OCI-LY7 (cell line): ENCODE data around the gene ESYT2. TPM values are rescaled to one million over a fixed set of nuclear protein-coding genes. Genes with fewer than 3 reads are reported as not detected.

ENCODE experiments used
- BruUV-seq: library from RNA; stranded (reverse); fragments of 400-500 nt; replicated peaks from 2 replicates; lab custom pipeline; 2021; lab: Mats Ljungman, UMichigan
- CTCF ChIA-PET: fragments of 300-600 bp; sonication (Branson Sonifier 250); formaldehyde crosslinking; loops from one replicate; lab custom pipeline; 2022; ENCODE audit warnings: antibody characterized with exemption; ENCODE audit not compliant: unreplicated experiment; lab: Charles Lee
- POLR2A ChIA-PET: fragments of 300-600 bp; sonication (Branson Sonifier 250); formaldehyde crosslinking; loops from one replicate; lab custom pipeline; 2022; ENCODE audit warnings: antibody characterized with exemption; lab: Charles Lee
- DNase-seq: peaks from one replicate; pipeline ENCODE4 v3.0.0-alpha.2; 2015; ENCODE audit warnings: low spot score
- H2AFZ ChIP-seq: fragments of 200-600 bp; sonication (generic), shearing (Covaris generic); 2 replicates; pipeline ENCODE4 v1.6.1; 2014; ENCODE audit warnings: mild to moderate bottlenecking, antibody characterized with exemption, low read length, moderate library complexity
- H3K27ac ChIP-seq: fragments of 200-600 bp; sonication (generic); 2 replicates; pipeline ENCODE4 v1.5.1; 2014; ENCODE audit warnings: mixed run types, low read depth, mild to moderate bottlenecking, moderate library complexity, low read length, inconsistent platforms; ENCODE audit not compliant: poor library complexity, severe bottlenecking
- H3K36me3 ChIP-seq: fragments of 200-600 bp; sonication (generic); 2 replicates; pipeline ENCODE4 v1.6.1; 2014; ENCODE audit warnings: mild to moderate bottlenecking, antibody characterized with exemption, low read length, moderate library complexity, mixed read lengths; ENCODE audit not compliant: insufficient read depth
- H3K4me1 ChIP-seq: fragments of 200-600 bp; sonication (generic); 2 replicates; pipeline ENCODE4 v1.5.1; 2014; ENCODE audit warnings: mild to moderate bottlenecking, low read length; ENCODE audit not compliant: insufficient read depth, poor library complexity, severe bottlenecking
- H3K4me2 ChIP-seq: fragments of 200-600 bp; sonication (generic); 2 replicates; pipeline ENCODE4 v1.6.1; 2014; ENCODE audit warnings: mild to moderate bottlenecking, low read length
- H3K4me3 ChIP-seq: fragments of 200-600 bp; sonication (generic); 2 replicates; pipeline ENCODE4 v1.5.1; 2014; ENCODE audit warnings: mild to moderate bottlenecking, low read depth, low read length; ENCODE audit not compliant: poor library complexity, severe bottlenecking
- H3K79me2 ChIP-seq: fragments of 200-600 bp; sonication (generic); 2 replicates; pipeline ENCODE4 v1.6.1; 2016; ENCODE audit warnings: low read depth, mild to moderate bottlenecking, low read length, moderate library complexity, mixed read lengths; ENCODE audit not compliant: insufficient read depth
- H3K9me2 ChIP-seq: fragments of 200-600 bp; sonication (generic); 2 replicates; pipeline ENCODE4 v1.6.1; 2016; ENCODE audit warnings: mild to moderate bottlenecking, low read length, mixed read lengths; ENCODE audit not compliant: insufficient read depth
- H3K9me3 ChIP-seq: fragments of 200-600 bp; sonication (generic); 2 replicates; pipeline ENCODE4 v1.6.1; 2014; ENCODE audit warnings: mild to moderate bottlenecking, mixed run types, low read length, mixed read lengths
- H4K20me1 ChIP-seq: fragments of 200-600 bp; sonication (generic); 2 replicates; pipeline ENCODE4 v1.6.1; 2014; ENCODE audit warnings: mild to moderate bottlenecking, antibody characterized with exemption, low read length, moderate library complexity, mixed read lengths; ENCODE audit not compliant: insufficient read depth
- CTCF ChIP-seq: fragments of 200-600 bp; sonication (generic); conservative IDR thresholded peaks from 2 replicates; pipeline ENCODE4 v1.5.1; 2014; ENCODE audit warnings: mild to moderate bottlenecking, antibody characterized with exemption, low read length, moderate library complexity, mixed read lengths
- EZH2phosphoT487 ChIP-seq: fragments of 200-600 bp; sonication (generic); IDR thresholded peaks from 2 replicates; pipeline ENCODE4 v1.6.1; 2018; ENCODE audit warnings: low read depth, borderline replicate concordance, mild to moderate bottlenecking, mixed run types, antibody characterized with exemption, low read length, moderate library complexity, mixed read lengths
- intact Hi-C: fragments of 100-400 bp; cut with micrococcal nuclease; formaldehyde crosslinking; loops from one replicate; pipeline ENCODE4 v1.10.0; 2022; ENCODE audit not compliant: unreplicated experiment
- total RNA-seq, 2 experiments: library from RNA; depleted of rRNA in 1 of 2; stranded (reverse); fragments of >200 nt in 1 of 2; shearing (Covaris generic) in 1 of 2; gene quantifications; 2 replicates each; pipeline ENCODE4 v1.2.3, GENCODE V29; 2014 to 2022

ESYT2 gene
- total RNA-seq, 2 experiments from 2014 or later: 24.2 to 33.7 TPM

DNA sequence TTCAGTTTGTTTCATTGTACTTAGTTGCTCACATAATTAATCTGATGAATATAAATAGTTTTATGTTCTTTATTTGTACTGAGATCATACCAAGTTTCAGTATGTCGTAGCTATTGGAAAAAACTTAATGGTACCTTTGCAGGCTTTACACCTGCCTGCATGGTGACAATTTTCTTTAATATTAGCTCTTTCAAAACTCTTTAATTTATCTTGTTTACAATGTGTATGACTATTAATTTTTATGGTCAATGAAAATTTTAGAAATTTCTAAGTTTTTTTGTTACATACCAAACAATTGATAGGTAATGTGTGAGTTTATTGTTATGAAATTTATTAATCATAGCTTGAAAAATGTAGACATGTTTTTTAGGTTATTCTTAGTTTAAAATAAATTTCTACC, 31.1 kb upstream of the ESYT2 start:
- Histone ChIP-seq H3K36me3 (no peaks in the 10 kb centered on the region), H4K20me1 (no peaks in the 10 kb centered on the region), H3K4me3 (no peak overlapping the region), H3K9me3 (no peaks in the 10 kb centered on the region), H3K9me2 (no peaks in the 10 kb centered on the region), H3K79me2 (peaks cover 7% of the 10 kb centered on the region; the same call in 1 of the 2 replicates), H2AFZ (no peak overlapping the region), H3K27ac (no peak overlapping the region), H3K4me2 (no peak overlapping the region), H3K4me1 (peaks cover 20% of the 10 kb centered on the region)
- TF ChIP-seq CTCF (no peak), EZH2phosphoT487 (no peak)
- DNase-seq: no peak
- intact Hi-C loops: no loop called here
- CTCF ChIA-PET: interaction anchor here (1.0 kb wide), 1 partner anchor 31 kb away, joined by 3 read pairs; the partner anchor contains the start of gene ESYT2
- BruUV-seq: no TSS peak
- POLR2A ChIA-PET: interaction anchor here (0.7 to 1.9 kb wide), 4 partner anchors 9 to 860 kb away, joined by 3 to 4 read pairs (median 4); no protein-coding TSS in a partner anchor

DNA sequence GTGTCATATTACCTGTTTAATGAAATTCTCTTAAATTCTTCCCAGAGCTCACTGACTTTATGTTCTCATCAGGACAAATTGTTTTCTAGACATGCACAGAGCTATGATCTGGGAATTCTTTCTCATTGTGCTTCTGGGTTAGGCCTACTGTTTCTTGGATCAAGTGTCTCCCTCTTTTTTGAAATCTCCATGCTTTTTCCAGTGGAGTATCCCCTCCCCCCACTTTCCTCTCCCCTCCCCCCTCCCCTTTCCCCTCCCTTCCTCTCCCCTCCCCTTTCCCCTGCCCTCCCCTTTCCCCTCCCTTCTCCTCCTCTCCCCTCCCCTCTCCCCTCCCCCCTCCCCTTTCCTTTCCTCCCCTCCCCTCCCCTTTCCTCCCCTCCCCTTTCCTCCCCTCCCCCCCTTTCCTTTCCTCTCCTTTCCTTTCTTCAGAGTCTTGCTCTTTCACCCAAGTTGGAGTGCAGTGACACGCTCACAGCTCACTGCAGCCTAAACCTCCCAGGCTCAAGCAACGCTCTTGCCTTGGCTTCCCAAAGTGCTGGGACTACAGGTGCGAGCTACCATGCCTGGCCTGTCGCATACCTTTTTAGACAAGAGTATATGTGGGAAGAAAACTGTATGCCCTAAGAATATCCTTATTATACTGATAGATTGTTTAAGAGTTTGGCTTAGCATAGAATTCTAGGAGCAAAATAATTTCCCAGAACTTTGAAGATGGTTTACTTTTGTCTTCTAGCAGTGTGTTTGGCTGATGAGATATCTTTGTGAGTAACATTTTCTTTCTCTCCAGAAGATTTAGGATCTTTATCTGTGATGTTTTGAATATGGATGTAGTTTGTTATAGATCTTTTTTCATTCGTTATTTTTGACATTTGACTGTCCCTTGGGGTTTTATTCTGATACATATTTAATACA, 29.5 kb upstream of the ESYT2 start:
- H2AFZ ChIP-seq: no peak overlapping the region
- intact Hi-C loops: no loop called here
- peak overlapping the region; percentile 20; the same call in 1 of the 2 replicates for H3K4me2 ChIP-seq
- no peaks in the 10 kb centered on the region for H4K20me1 ChIP-seq
- H3K79me2 ChIP-seq: peaks cover 7% of the 10 kb centered on the region; the same call in 1 of the 2 replicates
- TF ChIP-seq EZH2phosphoT487: no peak
- no peak for TF ChIP-seq CTCF
- H3K36me3 ChIP-seq: no peaks in the 10 kb centered on the region
- peaks cover 21% of the 10 kb centered on the region for H3K4me1 ChIP-seq
- DNase-seq: no peak
- no peak overlapping the region for H3K27ac ChIP-seq
- H3K4me3 ChIP-seq: no peak overlapping the region
- ChIA-PET CTCF (no interaction called here), POLR2A (interaction anchor here (0.5 kb wide), 1 partner anchor 8 kb away, joined by 4 read pairs; no protein-coding TSS in a partner anchor)
- H3K9me2 ChIP-seq: no peaks in the 10 kb centered on the region
- TSS peak; percentile 39 for BruUV-seq
- no peaks in the 10 kb centered on the region for H3K9me3 ChIP-seq
